HUES48 (cell line): ENCODE results near the gene CNMD.

Experiments
- H3K27ac ChIP-seq: one replicate; pipeline ENCODE4 v1.7.0; 2013; ENCODE audit warnings: low read depth, low read length, inconsistent platforms
- H3K27me3 ChIP-seq: 2 replicates; pipeline ENCODE4 v1.6.1; 2013; ENCODE audit warnings: mild to moderate bottlenecking, low read length; ENCODE audit not compliant: control insufficient read depth, insufficient read depth
- H3K36me3 ChIP-seq: 2 replicates; pipeline ENCODE4 v1.6.1; 2013; ENCODE audit warnings: low read length; ENCODE audit not compliant: control insufficient read depth, insufficient read depth
- H3K4me1 ChIP-seq: 2 replicates; pipeline ENCODE4 v1.6.1; 2013; ENCODE audit warnings: mild to moderate bottlenecking, low read length; ENCODE audit not compliant: control insufficient read depth, insufficient read depth
- H3K4me3 ChIP-seq: 2 replicates; pipeline ENCODE4 v1.5.1; 2013; ENCODE audit warnings: mild to moderate bottlenecking, low read depth, low read length
- H3K9ac ChIP-seq: 2 replicates; pipeline ENCODE4 v1.6.1; 2013; ENCODE audit warnings: mild to moderate bottlenecking, low read depth, low read length, moderate library complexity
- H3K9me3 ChIP-seq: 2 replicates; pipeline ENCODE4 v1.6.1; 2013; ENCODE audit warnings: low read length; ENCODE audit not compliant: control insufficient read depth, insufficient read depth

CNMD gene

GRCh38 chr13:52739468-52740071, at the start of gene CNMD:
CNMD (minus strand) TSS chr13:52739820; CDS start chr13:52739701, 119 bp downstream.
- peak within 1 kb of the TSS; percentile 69 for H3K4me3 ChIP-seq
- peaks cover 5% of the 10 kb centered on the region; the same call in 1 of the 2 replicates for H3K9me3 ChIP-seq
- peak within 1 kb of the TSS; percentile 87 for H3K27ac ChIP-seq
- peaks cover 43% of the 10 kb centered on the region for H3K4me1 ChIP-seq
- peak within 1 kb of the TSS; percentile 79 for H3K9ac ChIP-seq
- peaks cover 13% of the 10 kb centered on the region for H3K36me3 ChIP-seq
- peaks cover 5% of the 10 kb centered on the region for H3K27me3 ChIP-seq

GRCh38 chr13:52788011-52788410, 48.4 kb upstream of the CNMD start:
- Histone ChIP-seq H3K9ac (no peak overlapping the region), H3K4me1 (no peaks in the 10 kb centered on the region; the same call in 1 of the 2 replicates), H3K4me3 (no peak overlapping the region), H3K9me3 (no peaks in the 10 kb centered on the region), H3K36me3 (no peaks in the 10 kb centered on the region), H3K27me3 (no peaks in the 10 kb centered on the region), H3K27ac (no peak overlapping the region)

- H3K27me3 ChIP-seq: no peaks in the 10 kb centered on the region
- H3K4me3 ChIP-seq: no peak overlapping the region
- H3K4me1 ChIP-seq: no peaks in the 10 kb centered on the region; the same call in 1 of the 2 replicates
- no peak overlapping the region for H3K27ac ChIP-seq
- H3K9me3 ChIP-seq: no peaks in the 10 kb centered on the region
- H3K36me3 ChIP-seq: no peaks in the 10 kb centered on the region
- no peak overlapping the region for H3K9ac ChIP-seq
Measured at GRCh38 chr13:52787235-52787634, 47.6 kb upstream of the CNMD start.

GRCh38 chr13:52786766-52787165, 47.1 kb upstream of the CNMD start:
- Histone ChIP-seq H3K9me3 (no peaks in the 10 kb centered on the region), H3K27me3 (no peaks in the 10 kb centered on the region), H3K4me3 (no peak overlapping the region), H3K27ac (no peak overlapping the region), H3K36me3 (no peaks in the 10 kb centered on the region), H3K9ac (no peak overlapping the region), H3K4me1 (no peaks in the 10 kb centered on the region; the same call in 1 of the 2 replicates)

GRCh38 chr13:52785739-52786138, 46.1 kb upstream of the CNMD start:
- no peaks in the 10 kb centered on the region for H3K27me3 ChIP-seq
- no peaks in the 10 kb centered on the region for H3K9me3 ChIP-seq
- no peak overlapping the region for H3K4me3 ChIP-seq
- no peak overlapping the region for H3K27ac ChIP-seq
- H3K4me1 ChIP-seq: no peaks in the 10 kb centered on the region; the same call in 1 of the 2 replicates
- no peak overlapping the region for H3K9ac ChIP-seq
- no peaks in the 10 kb centered on the region for H3K36me3 ChIP-seq

- Histone ChIP-seq H3K27me3 (no peaks in the 10 kb centered on the region), H3K9me3 (no peaks in the 10 kb centered on the region), H3K36me3 (no peaks in the 10 kb centered on the region), H3K9ac (no peak overlapping the region), H3K4me3 (no peak overlapping the region), H3K4me1 (no peaks in the 10 kb centered on the region; the same call in 1 of the 2 replicates), H3K27ac (no peak overlapping the region)
Measured at GRCh38 chr13:52784591-52785340, 45.1 kb upstream of the CNMD start.

- H3K9me3 ChIP-seq: no peaks in the 10 kb centered on the region
- no peak overlapping the region for H3K27ac ChIP-seq
- no peaks in the 10 kb centered on the region for H3K27me3 ChIP-seq
- H3K4me1 ChIP-seq: no peaks in the 10 kb centered on the region; the same call in 1 of the 2 replicates
- H3K9ac ChIP-seq: no peak overlapping the region
- H3K36me3 ChIP-seq: no peaks in the 10 kb centered on the region
- no peak overlapping the region for H3K4me3 ChIP-seq
Measured at GRCh38 chr13:52783943-52784342, 44.3 kb upstream of the CNMD start.

- H3K4me1 ChIP-seq: no peaks in the 10 kb centered on the region; the same call in 1 of the 2 replicates
- no peaks in the 10 kb centered on the region for H3K36me3 ChIP-seq
- no peak overlapping the region for H3K27ac ChIP-seq
- H3K9me3 ChIP-seq: no peaks in the 10 kb centered on the region
- no peak overlapping the region for H3K9ac ChIP-seq
- H3K27me3 ChIP-seq: no peaks in the 10 kb centered on the region
- no peak overlapping the region for H3K4me3 ChIP-seq
Measured at GRCh38 chr13:52782471-52783448, 43.1 kb upstream of the CNMD start.

GRCh38 chr13:52780611-52781010, 41.0 kb upstream of the CNMD start:
- Histone ChIP-seq H3K36me3 (no peaks in the 10 kb centered on the region), H3K27me3 (no peaks in the 10 kb centered on the region), H3K27ac (no peak overlapping the region), H3K9me3 (no peaks in the 10 kb centered on the region), H3K4me3 (no peak overlapping the region), H3K4me1 (no peaks in the 10 kb centered on the region), H3K9ac (no peak overlapping the region)

GRCh38 chr13:52780092-52780491, 40.5 kb upstream of the CNMD start:
- H3K36me3 ChIP-seq: no peaks in the 10 kb centered on the region
- no peak overlapping the region for H3K27ac ChIP-seq
- H3K9ac ChIP-seq: no peak overlapping the region
- H3K4me1 ChIP-seq: no peaks in the 10 kb centered on the region
- no peaks in the 10 kb centered on the region for H3K27me3 ChIP-seq
- H3K9me3 ChIP-seq: no peaks in the 10 kb centered on the region
- H3K4me3 ChIP-seq: no peak overlapping the region
